Uterus (tissue), 4 donors: ENCODE data around the gene SEMA6B. TPM values are rescaled to one million over a fixed set of nuclear protein-coding genes. Genes with fewer than 3 reads are reported as not detected.

Source experiments
- DNase-seq, 2 donors: peaks; one replicate each; pipeline ENCODE4 v3.0.0-alpha.2; 2019 to 2020
- H3K27ac ChIP-seq, 2 donors: fragments of 200-600 bp; sonication (generic); 1 replicate in 1 of 2; 2 replicates in 1 of 2; pipeline ENCODE4 v1.5.1; 2016 to 2018
- H3K27me3 ChIP-seq, 2 donors: fragments of 200-600 bp; sonication (generic); one replicate each; pipeline ENCODE4 v1.5.1; 2018 to 2019; ENCODE audit warnings: control low read depth in 1 of 2
- H3K36me3 ChIP-seq, 2 donors: fragments of 200-600 bp; sonication (generic); one replicate each; pipeline ENCODE4 v1.5.1; 2019; ENCODE audit warnings: control low read depth in 1 of 2
- H3K4me1 ChIP-seq, 2 donors: fragments of 200-600 bp; sonication (generic); one replicate each; pipeline ENCODE4 v1.5.1; 2018 to 2019; ENCODE audit warnings: control low read depth in 1 of 2
- H3K4me3 ChIP-seq, 2 donors: fragments of 200-600 bp; sonication (generic); 1 replicate in 1 of 2; 2 replicates in 1 of 2; pipeline ENCODE4 v1.5.1; 2018 to 2019; ENCODE audit warnings: mild to moderate bottlenecking in 1 of 2
- H3K9me3 ChIP-seq, 2 donors: fragments of 200-600 bp; sonication (generic); one replicate each; pipeline ENCODE4 v1.5.1; 2019; ENCODE audit warnings: control low read depth in 1 of 2
- POLR2A ChIP-seq, 2 donors: fragments of 450-650 bp; IDR thresholded peaks; one replicate each; pipeline ENCODE4 v1.6.1; 2016; ENCODE audit warnings: antibody characterized with exemption in 2 of 2, mild to moderate bottlenecking in 1 of 2, moderate library complexity in 1 of 2
- intact Hi-C: fragments of 100-400 bp; cut with DNase I; formaldehyde crosslinking; loops from one replicate; pipeline ENCODE4 v1.15.1; 2023; ENCODE audit warnings: low total_unique reads
- total RNA-seq, 4 donors: library from RNA; depleted of rRNA in 3 of 4; stranded (reverse); fragments of >200 nt in 3 of 4; gene quantifications; one replicate each; pipeline versions ENCODE4 v1.1.0 to v1.2.4, GENCODE V29; 2014 to 2023
- TF ChIP-seq, protein P1 (sequence below), 4 experiments: fragments of 200-600 bp in 2 of 4; fragments of 450-650 bp in 2 of 4; sonication (generic) in 2 of 4; IDR thresholded peaks; one replicate each; pipeline ENCODE4 v1.5.1; 2016 to 2019; ENCODE audit warnings: antibody characterized with exemption in 4 of 4, mild to moderate bottlenecking in 2 of 4, moderate library complexity in 1 of 4
- donor health status: DM: yes; HTN: yes; CAD: no.

Gene SEMA6B
- total RNA-seq, 4 donors from 2014 or later: 1.8 to 48.1 (median 5.5) TPM

DNA sequence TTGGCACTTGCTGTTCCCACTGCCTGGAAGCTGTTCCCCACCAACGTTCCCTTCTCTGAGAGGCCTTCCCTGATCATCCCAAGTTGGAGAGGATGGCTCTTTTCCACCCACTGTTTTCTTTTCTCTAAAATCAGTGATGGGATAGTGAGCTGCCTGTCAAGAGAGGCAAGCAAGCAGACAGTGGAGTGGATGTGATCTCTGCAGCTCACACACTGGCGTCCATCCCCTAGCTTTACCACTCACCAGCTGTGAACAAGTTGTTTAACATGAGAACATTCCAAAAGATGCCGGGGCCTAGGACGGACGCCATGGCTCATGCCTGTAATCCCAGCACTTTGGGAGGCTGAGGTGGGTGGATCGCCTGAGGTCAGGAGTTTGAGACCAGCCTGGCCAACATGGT lies 28.0 kb upstream of the SEMA6B start:
- no peak for DNase-seq
- Histone ChIP-seq H3K36me3 (no peaks in the 10 kb centered on the region), H3K27me3 (peaks cover 17 to 21% of the 10 kb centered on the region in 2 donors), H3K4me1 (peaks cover 0 to 10% of the 10 kb centered on the region in 2 donors), H3K9me3 (no peaks in the 10 kb centered on the region), H3K4me3 (no peak overlapping the region), H3K27ac (no peak overlapping the region)
- intact Hi-C loops: no loop called here
- no peak for TF ChIP-seq POLR2A (IDR thresholded peaks at IDR 0.05)
- TF ChIP-seq, protein P1, sequence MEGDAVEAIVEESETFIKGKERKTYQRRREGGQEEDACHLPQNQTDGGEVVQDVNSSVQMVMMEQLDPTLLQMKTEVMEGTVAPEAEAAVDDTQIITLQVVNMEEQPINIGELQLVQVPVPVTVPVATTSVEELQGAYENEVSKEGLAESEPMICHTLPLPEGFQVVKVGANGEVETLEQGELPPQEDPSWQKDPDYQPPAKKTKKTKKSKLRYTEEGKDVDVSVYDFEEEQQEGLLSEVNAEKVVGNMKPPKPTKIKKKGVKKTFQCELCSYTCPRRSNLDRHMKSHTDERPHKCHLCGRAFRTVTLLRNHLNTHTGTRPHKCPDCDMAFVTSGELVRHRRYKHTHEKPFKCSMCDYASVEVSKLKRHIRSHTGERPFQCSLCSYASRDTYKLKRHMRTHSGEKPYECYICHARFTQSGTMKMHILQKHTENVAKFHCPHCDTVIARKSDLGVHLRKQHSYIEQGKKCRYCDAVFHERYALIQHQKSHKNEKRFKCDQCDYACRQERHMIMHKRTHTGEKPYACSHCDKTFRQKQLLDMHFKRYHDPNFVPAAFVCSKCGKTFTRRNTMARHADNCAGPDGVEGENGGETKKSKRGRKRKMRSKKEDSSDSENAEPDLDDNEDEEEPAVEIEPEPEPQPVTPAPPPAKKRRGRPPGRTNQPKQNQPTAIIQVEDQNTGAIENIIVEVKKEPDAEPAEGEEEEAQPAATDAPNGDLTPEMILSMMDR (IDR thresholded peaks at IDR 0.05): no peak

DNA sequence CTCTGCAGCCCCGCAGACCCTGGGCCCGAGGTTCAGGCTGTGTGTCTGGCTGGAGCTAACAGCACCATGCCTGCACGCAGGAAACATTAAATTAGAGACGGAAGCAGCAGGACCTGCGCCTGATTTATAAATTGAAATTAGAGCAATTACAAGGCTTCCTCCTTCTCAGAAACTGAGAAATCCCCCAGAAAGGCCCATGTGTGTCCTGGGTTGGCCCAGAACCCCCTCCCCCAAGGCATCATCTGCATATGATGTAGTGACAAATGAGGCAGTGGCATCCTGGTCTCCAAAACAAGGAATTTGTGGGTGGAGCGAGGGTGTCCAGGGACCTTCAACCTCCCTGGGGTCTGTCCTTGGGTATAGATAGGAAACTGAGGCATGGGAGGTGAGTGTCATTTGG lies 27.2 kb upstream of the SEMA6B start:
- no peaks in the 10 kb centered on the region for H3K36me3 ChIP-seq
- no peak for TF ChIP-seq POLR2A (IDR thresholded peaks at IDR 0.05)
- TF ChIP-seq, protein P1 (IDR thresholded peaks at IDR 0.05): no peak
- DNase-seq: no peak
- intact Hi-C loops: no loop called here
- H3K4me1 ChIP-seq: peaks cover 0 to 12% of the 10 kb centered on the region in 2 donors
- H3K27ac ChIP-seq: no peak overlapping the region
- peaks cover 17 to 21% of the 10 kb centered on the region in 2 donors for H3K27me3 ChIP-seq
- no peaks in the 10 kb centered on the region for H3K9me3 ChIP-seq
- H3K4me3 ChIP-seq: no peak overlapping the region

GRCh38 chr19:4586245-4586644 lies 26.8 kb upstream of the SEMA6B start:
- Histone ChIP-seq H3K4me3 (no peak overlapping the region), H3K27ac (no peak overlapping the region), H3K9me3 (no peaks in the 10 kb centered on the region), H3K27me3 (peaks cover 17 to 21% of the 10 kb centered on the region in 2 donors), H3K36me3 (no peaks in the 10 kb centered on the region), H3K4me1 (peaks cover 0 to 15% of the 10 kb centered on the region in 2 donors)
- no peak for TF ChIP-seq POLR2A (IDR thresholded peaks at IDR 0.05)
- TF ChIP-seq, protein P1 (IDR thresholded peaks at IDR 0.05): no peak
- intact Hi-C loops: no loop called here
- DNase-seq: no peak

- no peak overlapping the region for H3K4me3 ChIP-seq
- no peaks in the 10 kb centered on the region for H3K9me3 ChIP-seq
- H3K27me3 ChIP-seq: peaks cover 17 to 22% of the 10 kb centered on the region in 2 donors
- no peaks in the 10 kb centered on the region for H3K36me3 ChIP-seq
- peaks cover 0 to 18% of the 10 kb centered on the region in 2 donors for H3K4me1 ChIP-seq
- intact Hi-C loops: no loop called here
- TF ChIP-seq, protein P1 (IDR thresholded peaks at IDR 0.05): no peak
- no peak for TF ChIP-seq POLR2A (IDR thresholded peaks at IDR 0.05)
- no peak for DNase-seq
- H3K27ac ChIP-seq: no peak overlapping the region
These were observed 26.1 kb upstream of the SEMA6B start for GRCh38 chr19:4585556-4585955.

DNA sequence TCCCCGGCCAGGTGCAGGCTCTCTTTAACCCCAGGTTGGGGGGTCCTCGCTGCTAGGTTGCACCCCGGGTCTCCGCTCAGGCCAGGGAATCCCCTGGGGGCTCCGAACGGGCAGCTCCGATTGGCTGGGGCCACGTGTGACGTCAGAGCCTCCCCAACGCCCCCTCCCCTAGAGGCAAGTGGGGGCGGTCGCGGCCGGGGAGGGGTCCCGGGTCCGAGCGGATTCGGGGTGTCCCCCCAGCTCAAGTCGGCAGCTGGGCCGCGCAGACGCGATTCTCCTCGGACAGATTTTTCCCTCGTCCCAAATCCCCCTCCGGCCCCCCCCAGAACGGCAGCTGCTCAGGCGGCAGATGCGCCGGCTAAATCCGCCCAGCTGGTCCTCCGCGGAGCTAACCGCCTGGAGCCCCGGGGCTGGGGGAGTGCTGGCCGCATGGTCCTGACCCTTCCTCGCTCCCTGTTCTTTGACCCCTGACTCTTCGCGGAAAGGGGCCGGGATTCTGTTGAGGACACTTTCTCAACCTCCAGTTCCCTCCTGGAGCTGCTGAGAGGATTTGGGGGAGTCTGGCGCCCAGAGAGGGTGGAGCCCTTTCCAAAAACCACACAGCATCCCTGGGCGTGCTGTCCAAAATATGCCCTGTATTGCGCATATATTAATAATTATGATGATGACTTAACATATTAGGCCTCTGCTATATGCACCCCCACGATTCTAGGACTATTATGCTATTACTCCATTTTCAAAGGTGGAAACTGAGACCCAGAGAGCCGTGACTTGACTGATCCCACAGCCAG lies 25.4 kb upstream of the SEMA6B start:
- H3K27me3 ChIP-seq: peaks cover 17 to 29% of the 10 kb centered on the region in 2 donors
- no peak for TF ChIP-seq POLR2A (IDR thresholded peaks at IDR 0.05)
- TF ChIP-seq, protein P1 (IDR thresholded peaks at IDR 0.05): no peak
- intact Hi-C loops: no loop called here

More for the DNA sequence above, 25.4 kb upstream of the SEMA6B start:
- DNase-seq: no peak
- Histone ChIP-seq H3K36me3 (no peaks in the 10 kb centered on the region), H3K4me1 (peaks cover 0 to 21% of the 10 kb centered on the region in 2 donors), H3K4me3 (peak overlapping the region; percentile 1 to 4), H3K27ac (no peak overlapping the region), H3K9me3 (no peaks in the 10 kb centered on the region)
